B cell (primary cell): ENCODE results near the gene RAB9A. TPM values are rescaled to one million over a fixed set of nuclear protein-coding genes. Genes with fewer than 3 reads are reported as not detected.

Experiments
- polyA plus RNA-seq: library from polyadenylated mRNA; depleted of rRNA; stranded (reverse); fragments of >200 nt; gene quantifications from 2 replicates; pipeline ENCODE4 v1.2.3, GENCODE V29; 2012
- total RNA-seq, 2 donors: library from RNA; stranded (reverse); fragments of 120-200 nt in 1 of 2; gene quantifications; 1 replicate in 1 of 2; 2 replicates in 1 of 2; pipeline versions ENCODE4 v1.2.3 to v1.2.4, GENCODE V29; 2013 to 2022

RAB9A gene
- total and polyA plus RNA-seq, 2 donors (not counting 1 experiment from before 2014, with no cell fraction given), result 11.9 to 16.7 TPM

Other genes starting within 250 kb of the RAB9A start
- gene EGFL6, start 119.5 kb upstream of the RAB9A start, total RNA-seq, result not detected in 2 replicates
- not detected in 2 replicates for gene EGFL6, start 119.5 kb upstream of the RAB9A start, polyA plus RNA-seq
- gene TCEANC, start 36.0 kb upstream of the RAB9A start, total RNA-seq, result 10.0 and 10.7 TPM in 2 replicates
- 5.5 and 6.0 TPM in 2 replicates for gene TCEANC, start 36.0 kb upstream of the RAB9A start, polyA plus RNA-seq
- 28.0 and 30.3 TPM in 2 replicates for gene TRAPPC2, start 45.5 kb downstream of the RAB9A start, total RNA-seq
- gene TRAPPC2, start 45.5 kb downstream of the RAB9A start, polyA plus RNA-seq, result 27.0 and 33.1 TPM in 2 replicates
- 84.9 and 87.8 TPM in 2 replicates for gene OFD1, start 45.6 kb downstream of the RAB9A start, total RNA-seq
- 40.6 and 69.5 TPM in 2 replicates for gene OFD1, start 45.6 kb downstream of the RAB9A start, polyA plus RNA-seq
- gene GPM6B, start 128.0 kb downstream of the RAB9A start, total RNA-seq, result not detected in 2 replicates
- 0.06 TPM in 1 of 2 replicates, not detected in the other for gene GPM6B, start 128.0 kb downstream of the RAB9A start, polyA plus RNA-seq